Glutamatergic neuron (in vitro differentiated cells): Measurements from ENCODE around the gene DIDO1. TPM values are rescaled to one million over a fixed set of nuclear protein-coding genes. Genes with fewer than 3 reads are reported as not detected.

Experiments
- DNase-seq: peaks from one replicate; pipeline ENCODE4 v3.0.0; 2022
- H3K27ac Mint-ChIP-seq: one replicate; pipeline ENCODE4 v1.8.0; 2020; ENCODE audit warnings: mild to moderate bottlenecking, mixed read lengths, inconsistent platforms; ENCODE audit not compliant: unreplicated experiment
- H3K27me3 Mint-ChIP-seq: one replicate; pipeline ENCODE4 v1.8.0; 2020; ENCODE audit warnings: mild to moderate bottlenecking, moderate library complexity, mixed read lengths, inconsistent platforms; ENCODE audit not compliant: unreplicated experiment
- H3K36me3 Mint-ChIP-seq: one replicate; pipeline ENCODE4 v1.8.0; 2020; ENCODE audit warnings: mild to moderate bottlenecking, mixed read lengths, inconsistent platforms; ENCODE audit not compliant: unreplicated experiment
- H3K4me1 Mint-ChIP-seq: one replicate; pipeline ENCODE4 v1.8.0; 2020; ENCODE audit warnings: mild to moderate bottlenecking, low read depth, mixed read lengths, inconsistent platforms; ENCODE audit not compliant: unreplicated experiment
- H3K4me3 Mint-ChIP-seq: one replicate; pipeline ENCODE4 v1.8.0; 2020; ENCODE audit warnings: mild to moderate bottlenecking, mixed read lengths, inconsistent platforms; ENCODE audit not compliant: unreplicated experiment
- H3K9me3 Mint-ChIP-seq: one replicate; pipeline ENCODE4 v1.8.0; 2020; ENCODE audit warnings: mild to moderate bottlenecking, moderate library complexity, mixed read lengths, inconsistent platforms; ENCODE audit not compliant: unreplicated experiment
- total RNA-seq: library from RNA; stranded (reverse); fragmentation: NEBNext Ultra II Directional; extraction: Animal tissue kit (Norgen Biotek cat#: 25700); gene quantifications from one replicate; pipeline ENCODE4 v1.2.1, GENCODE V29; 2021; ENCODE audit not compliant: unreplicated experiment
- TF ChIP-seq, protein P1 (sequence below): fragments of 200-600 bp; sonication (generic); IDR thresholded peaks from one replicate; pipeline ENCODE4 v1.5.0; 2021; ENCODE audit not compliant: partially characterized antibody, unreplicated experiment

Gene DIDO1
- total RNA-seq, 1 donor from 2014 or later: 77.8 TPM

- H3K27ac Mint-ChIP-seq: peak overlapping the region; percentile 59
- H3K4me3 Mint-ChIP-seq: no peak overlapping the region
- no peaks in the 10 kb centered on the region for H3K4me1 Mint-ChIP-seq
- TF ChIP-seq, protein P1, sequence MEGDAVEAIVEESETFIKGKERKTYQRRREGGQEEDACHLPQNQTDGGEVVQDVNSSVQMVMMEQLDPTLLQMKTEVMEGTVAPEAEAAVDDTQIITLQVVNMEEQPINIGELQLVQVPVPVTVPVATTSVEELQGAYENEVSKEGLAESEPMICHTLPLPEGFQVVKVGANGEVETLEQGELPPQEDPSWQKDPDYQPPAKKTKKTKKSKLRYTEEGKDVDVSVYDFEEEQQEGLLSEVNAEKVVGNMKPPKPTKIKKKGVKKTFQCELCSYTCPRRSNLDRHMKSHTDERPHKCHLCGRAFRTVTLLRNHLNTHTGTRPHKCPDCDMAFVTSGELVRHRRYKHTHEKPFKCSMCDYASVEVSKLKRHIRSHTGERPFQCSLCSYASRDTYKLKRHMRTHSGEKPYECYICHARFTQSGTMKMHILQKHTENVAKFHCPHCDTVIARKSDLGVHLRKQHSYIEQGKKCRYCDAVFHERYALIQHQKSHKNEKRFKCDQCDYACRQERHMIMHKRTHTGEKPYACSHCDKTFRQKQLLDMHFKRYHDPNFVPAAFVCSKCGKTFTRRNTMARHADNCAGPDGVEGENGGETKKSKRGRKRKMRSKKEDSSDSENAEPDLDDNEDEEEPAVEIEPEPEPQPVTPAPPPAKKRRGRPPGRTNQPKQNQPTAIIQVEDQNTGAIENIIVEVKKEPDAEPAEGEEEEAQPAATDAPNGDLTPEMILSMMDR: no peak
- no peak for DNase-seq
- peaks cover 2% of the 10 kb centered on the region for H3K9me3 Mint-ChIP-seq
- no peaks in the 10 kb centered on the region for H3K36me3 Mint-ChIP-seq
- H3K27me3 Mint-ChIP-seq: peaks cover 3% of the 10 kb centered on the region
These were observed 33.0 kb upstream of the DIDO1 start for GRCh38 chr20:62959101-62959971.

GRCh38 chr20:62958388-62959100, 32.2 kb upstream of the DIDO1 start:
- Mint-ChIP-seq H3K27me3 (peaks cover 3% of the 10 kb centered on the region), H3K36me3 (no peaks in the 10 kb centered on the region), H3K27ac (no peak overlapping the region)

DNA sequence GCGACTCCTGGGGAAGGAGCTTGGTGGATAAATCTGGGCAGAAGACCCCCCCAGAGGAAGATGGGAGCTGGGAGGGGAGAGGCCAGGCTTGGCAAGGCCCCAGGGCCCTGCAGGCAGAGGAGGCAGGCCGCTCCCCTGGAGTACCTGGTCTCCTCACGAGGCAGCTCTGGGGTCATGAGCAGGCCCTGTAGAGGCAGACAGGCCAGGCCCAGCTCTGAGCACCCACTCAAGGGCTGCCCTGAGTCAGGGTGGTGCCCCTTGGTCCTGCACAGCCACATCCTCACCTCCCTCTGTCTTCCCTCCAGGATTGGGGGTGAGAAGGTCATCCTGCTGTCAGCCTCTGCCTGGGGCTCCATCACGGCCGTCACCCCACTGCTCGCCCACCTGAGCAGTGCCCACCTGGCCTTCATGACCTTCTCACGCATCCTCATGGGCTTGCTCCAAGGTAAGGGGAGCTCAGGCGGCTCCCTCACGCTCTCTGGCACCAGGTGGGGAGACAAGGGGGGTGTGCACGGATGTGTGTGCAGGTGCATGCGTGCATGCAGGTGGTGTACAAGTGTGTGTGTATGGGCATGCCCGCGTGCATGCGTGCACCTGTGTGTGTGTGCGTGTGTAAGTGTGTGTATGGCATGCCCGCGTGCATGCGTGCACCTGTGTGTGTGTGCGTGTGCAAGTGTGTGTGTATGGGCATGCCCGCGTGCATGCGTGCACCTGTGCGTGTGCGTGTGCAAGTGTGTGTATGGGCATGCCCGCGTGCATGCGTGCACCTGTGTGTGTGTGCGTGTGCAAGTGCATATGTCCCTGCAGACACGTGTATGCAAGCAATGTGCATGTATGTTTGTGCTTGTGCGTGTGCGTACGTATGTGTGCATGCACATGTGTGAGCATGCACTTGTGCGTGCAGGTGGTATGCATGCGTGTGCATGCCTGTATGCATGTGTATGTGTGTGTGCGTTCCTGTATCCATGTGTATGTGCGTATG, 31.1 kb upstream of the DIDO1 start:
- Mint-ChIP-seq H3K4me1 (peaks cover 1% of the 10 kb centered on the region), H3K9me3 (peaks cover 2% of the 10 kb centered on the region), H3K27me3 (peaks cover 3% of the 10 kb centered on the region), H3K36me3 (no peaks in the 10 kb centered on the region), H3K4me3 (no peak overlapping the region), H3K27ac (no peak overlapping the region)
- TF ChIP-seq, protein P1: no peak
- no peak for DNase-seq

More at GRCh38 chr20:62958388-62959100, 32.2 kb upstream of the DIDO1 start:
- H3K4me3 Mint-ChIP-seq: no peak overlapping the region
- no peak for DNase-seq
- H3K4me1 Mint-ChIP-seq: peaks cover 1% of the 10 kb centered on the region
- TF ChIP-seq, protein P1: no peak
- peaks cover 2% of the 10 kb centered on the region for H3K9me3 Mint-ChIP-seq

DNA sequence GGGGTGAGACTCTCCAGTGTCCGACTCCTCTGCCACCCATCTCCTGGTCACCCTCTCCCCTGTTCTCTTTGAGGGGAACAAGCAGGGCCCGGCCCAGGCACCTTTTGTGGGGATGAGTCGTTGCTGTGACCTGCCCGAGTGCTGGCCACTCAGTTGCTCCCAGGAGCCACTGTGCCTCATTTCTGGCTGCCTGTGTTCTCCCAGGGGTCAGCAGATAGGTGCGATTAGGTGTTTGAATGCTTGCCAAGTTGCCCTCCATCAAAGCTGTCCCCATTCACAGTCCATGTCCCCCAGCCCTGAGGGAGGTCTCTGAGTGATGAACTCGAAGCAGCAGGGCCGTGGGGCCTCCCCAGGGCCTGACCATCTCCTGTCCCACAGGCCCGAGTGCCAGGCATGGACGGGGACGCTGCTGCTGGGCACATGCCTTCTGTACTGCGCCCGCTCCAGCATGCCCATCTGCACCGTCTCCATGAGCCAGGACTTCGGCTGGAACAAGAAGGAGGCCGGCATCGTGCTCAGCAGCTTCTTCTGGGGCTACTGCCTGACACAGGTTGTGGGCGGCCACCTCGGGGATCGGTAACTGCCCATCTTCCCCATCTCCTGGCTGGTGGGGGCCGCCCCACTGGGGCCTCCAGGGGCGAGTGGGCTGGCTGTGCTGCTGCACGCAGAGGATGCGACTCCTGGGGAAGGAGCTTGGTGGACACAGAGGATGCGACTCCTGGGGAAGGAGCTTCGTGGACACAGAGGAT, 30.3 kb upstream of the DIDO1 start:
- no peak for DNase-seq
- TF ChIP-seq, protein P1: no peak
- Mint-ChIP-seq H3K9me3 (peaks cover 2% of the 10 kb centered on the region), H3K36me3 (no peaks in the 10 kb centered on the region), H3K27me3 (peaks cover 3% of the 10 kb centered on the region), H3K4me3 (no peak overlapping the region), H3K27ac (no peak overlapping the region), H3K4me1 (peaks cover 1% of the 10 kb centered on the region)
